Suprapubic skin (tissue), 4 donors: ENCODE measurements around the gene IBA57. TPM values are rescaled to one million over a fixed set of nuclear protein-coding genes. Genes with fewer than 3 reads are reported as not detected.

Experiments used
- DNase-seq, 2 donors: peaks; one replicate each; pipeline ENCODE4 v3.0.0-alpha.2; 2019; ENCODE audit warnings: low spot score in 2 of 2
- H3K27ac ChIP-seq: fragments of 200-600 bp; sonication (generic); one replicate; pipeline ENCODE4 v1.5.1; 2019
- H3K27me3 ChIP-seq: fragments of 200-600 bp; sonication (generic); one replicate; pipeline ENCODE4 v1.5.1; 2019
- H3K36me3 ChIP-seq: fragments of 200-600 bp; sonication (generic); one replicate; pipeline ENCODE4 v1.5.1; 2019
- H3K4me1 ChIP-seq: fragments of 200-600 bp; sonication (generic); one replicate; pipeline ENCODE4 v1.5.1; 2019
- H3K4me3 ChIP-seq: fragments of 200-600 bp; sonication (generic); one replicate; pipeline ENCODE4 v1.5.1; 2019; ENCODE audit warnings: mild to moderate bottlenecking
- H3K9me3 ChIP-seq: fragments of 200-600 bp; sonication (generic); one replicate; pipeline ENCODE4 v1.5.1; 2019
- EP300 ChIP-seq: sonication (generic); formaldehyde crosslinking; IDR thresholded peaks from one replicate; pipeline ENCODE4 v1.6.1; 2017; ENCODE audit warnings: antibody characterized with exemption
- POLR2A ChIP-seq, 2 donors: fragments of 450-650 bp; IDR thresholded peaks; one replicate each; pipeline ENCODE4 v1.6.1; 2017; ENCODE audit warnings: antibody characterized with exemption in 2 of 2, mild to moderate bottlenecking in 2 of 2, moderate library complexity in 2 of 2
- POLR2AphosphoS5 ChIP-seq, 3 donors: sonication (generic); formaldehyde crosslinking; IDR thresholded peaks; one replicate each; pipeline ENCODE4 v1.6.1; 2017; ENCODE audit warnings: antibody characterized with exemption in 3 of 3
- WGBS: methylation state at CpG from one replicate; pipeline ENCODE4 v1.1.5; 2018; 5-methylcytosine and 5-hydroxymethylcytosine counted together
- total RNA-seq, 4 donors: library from RNA; depleted of rRNA; stranded (reverse); fragments of >200 nt; gene quantifications; one replicate each; pipeline ENCODE4 v1.1.0, GENCODE V29; 2016
- TF ChIP-seq, protein P1 (sequence below), 2 donors: fragments of 200-600 bp in 1 of 2; fragments of 450-650 bp in 1 of 2; sonication (generic) in 1 of 2; IDR thresholded peaks; one replicate each; pipeline ENCODE4 v1.5.1; 2016 to 2019; ENCODE audit warnings: antibody characterized with exemption in 2 of 2, mild to moderate bottlenecking in 1 of 2, moderate library complexity in 1 of 2

IBA57 gene
- 10 to 100 TPM in 2 of 4 donors, 1 to 10 TPM in 2; 9.2 to 22.4 (median 12.4) TPM for total RNA-seq

DNA sequence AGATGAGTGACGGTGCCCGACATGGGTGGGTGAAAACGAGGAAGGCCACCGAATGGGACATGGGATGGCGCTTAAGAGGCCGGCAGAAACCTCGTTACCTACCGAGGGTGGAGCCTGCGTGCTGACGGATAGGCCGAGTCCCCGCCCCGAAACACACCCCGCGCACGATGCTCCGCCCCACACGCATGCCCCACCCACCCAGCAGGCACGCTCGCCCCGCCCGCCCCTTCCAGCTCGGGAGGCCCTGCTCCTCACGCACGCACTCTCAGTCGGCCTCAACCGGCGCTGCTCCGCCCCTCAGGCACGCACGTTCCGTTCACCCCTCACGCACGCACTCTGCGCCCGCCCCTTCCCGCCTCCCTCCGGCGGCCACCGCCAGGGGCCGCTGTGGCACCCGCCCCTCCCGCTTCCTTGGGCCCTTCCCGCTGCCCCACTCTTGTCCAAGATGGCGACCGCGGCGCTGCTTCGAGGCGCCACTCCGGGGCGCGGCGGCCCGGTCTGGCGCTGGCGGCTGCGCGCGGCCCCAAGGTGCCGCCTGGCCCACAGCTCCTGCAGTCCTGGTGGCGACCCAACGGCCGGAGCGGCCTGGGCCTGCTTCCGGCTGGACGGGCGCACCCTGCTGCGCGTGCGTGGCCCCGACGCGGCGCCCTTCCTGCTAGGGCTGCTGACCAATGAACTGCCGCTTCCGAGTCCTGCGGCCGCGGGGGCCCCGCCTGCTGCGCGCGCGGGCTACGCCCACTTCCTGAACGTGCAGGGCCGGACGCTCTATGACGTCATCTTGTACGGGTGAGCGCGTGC is at the start of gene IBA57:
IBA57 (plus strand) TSS at position 433 of the 798 bp plus-strand sequence; CDS start at position 446, 13 bp downstream.
- WGBS: under 1% methylated on average over 37 of the region's 93 CpGs
- peak within 1 kb of the TSS; percentile 100 for H3K27ac ChIP-seq
- peak; percentile 99 to 100 for DNase-seq
- peaks cover 57% of the 10 kb centered on the region for H3K4me1 ChIP-seq
- peak; percentile 87 to 91 for TF ChIP-seq POLR2A (IDR thresholded peaks at IDR 0.05)
- TF ChIP-seq EP300: peak; percentile 92
- TF ChIP-seq, protein P1, sequence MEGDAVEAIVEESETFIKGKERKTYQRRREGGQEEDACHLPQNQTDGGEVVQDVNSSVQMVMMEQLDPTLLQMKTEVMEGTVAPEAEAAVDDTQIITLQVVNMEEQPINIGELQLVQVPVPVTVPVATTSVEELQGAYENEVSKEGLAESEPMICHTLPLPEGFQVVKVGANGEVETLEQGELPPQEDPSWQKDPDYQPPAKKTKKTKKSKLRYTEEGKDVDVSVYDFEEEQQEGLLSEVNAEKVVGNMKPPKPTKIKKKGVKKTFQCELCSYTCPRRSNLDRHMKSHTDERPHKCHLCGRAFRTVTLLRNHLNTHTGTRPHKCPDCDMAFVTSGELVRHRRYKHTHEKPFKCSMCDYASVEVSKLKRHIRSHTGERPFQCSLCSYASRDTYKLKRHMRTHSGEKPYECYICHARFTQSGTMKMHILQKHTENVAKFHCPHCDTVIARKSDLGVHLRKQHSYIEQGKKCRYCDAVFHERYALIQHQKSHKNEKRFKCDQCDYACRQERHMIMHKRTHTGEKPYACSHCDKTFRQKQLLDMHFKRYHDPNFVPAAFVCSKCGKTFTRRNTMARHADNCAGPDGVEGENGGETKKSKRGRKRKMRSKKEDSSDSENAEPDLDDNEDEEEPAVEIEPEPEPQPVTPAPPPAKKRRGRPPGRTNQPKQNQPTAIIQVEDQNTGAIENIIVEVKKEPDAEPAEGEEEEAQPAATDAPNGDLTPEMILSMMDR (IDR thresholded peaks at IDR 0.05): peak; percentile 89 to 99
- TF ChIP-seq POLR2AphosphoS5 (IDR thresholded peaks at IDR 0.05): peak; percentile 7 to 78 (median 68)
- H3K36me3 ChIP-seq: no peaks in the 10 kb centered on the region
- no peaks in the 10 kb centered on the region for H3K9me3 ChIP-seq
- peak within 1 kb of the TSS; percentile 82 for H3K4me3 ChIP-seq
- no peaks in the 10 kb centered on the region for H3K27me3 ChIP-seq

DNA sequence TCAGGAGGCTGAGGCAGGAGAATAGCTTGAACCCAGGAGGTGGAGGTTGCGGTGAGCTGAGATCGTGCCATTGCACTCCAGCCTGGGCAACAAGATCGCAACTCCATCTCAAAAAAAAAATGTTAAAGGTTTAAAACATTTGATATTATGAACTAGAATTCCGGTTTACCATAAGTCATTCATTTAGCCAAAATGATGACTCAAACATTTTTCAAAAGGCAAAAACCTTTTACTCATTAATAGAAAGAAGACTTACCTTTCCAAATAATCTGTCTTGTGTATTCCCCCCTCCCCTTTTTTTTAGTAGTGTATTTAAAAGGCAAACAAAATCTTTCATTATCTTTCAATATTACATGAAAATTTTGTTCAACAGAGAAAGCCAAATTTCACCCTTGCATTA is 48.3 kb upstream of the IBA57 start:
- H3K27ac ChIP-seq: no peak overlapping the region
- H3K4me3 ChIP-seq: no peak overlapping the region
- H3K4me1 ChIP-seq: peaks cover 16% of the 10 kb centered on the region
- DNase-seq: no peak
- H3K27me3 ChIP-seq: no peaks in the 10 kb centered on the region
- 96% methylated on average over 4 of the region's 4 CpGs for WGBS
- TF ChIP-seq POLR2A (IDR thresholded peaks at IDR 0.05) (no peak), EP300 (no peak), POLR2AphosphoS5 (IDR thresholded peaks at IDR 0.05) (no peak)
- TF ChIP-seq, protein P1 (IDR thresholded peaks at IDR 0.05): no peak
- no peaks in the 10 kb centered on the region for H3K9me3 ChIP-seq
- H3K36me3 ChIP-seq: no peaks in the 10 kb centered on the region

DNA sequence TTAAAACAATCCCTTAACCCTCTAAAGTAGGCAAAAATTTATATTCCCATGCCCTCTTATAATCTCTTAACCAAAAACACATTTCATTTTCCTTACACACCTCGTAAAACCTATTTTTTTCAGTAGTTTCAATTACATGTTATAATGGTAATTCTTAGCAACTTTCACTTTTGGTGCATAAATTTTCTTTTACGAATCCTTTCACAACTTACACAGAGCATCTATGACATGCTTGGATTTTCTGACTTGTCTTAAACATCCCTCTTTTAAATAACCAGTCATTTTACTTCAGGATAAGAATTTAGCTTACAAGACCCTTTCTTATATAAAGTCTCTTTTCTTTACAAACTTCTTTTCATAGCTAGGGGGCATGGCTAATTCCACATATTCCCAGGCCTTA is 47.6 kb upstream of the IBA57 start:
- no peak for DNase-seq
- TF ChIP-seq, protein P1 (IDR thresholded peaks at IDR 0.05): no peak
- TF ChIP-seq POLR2AphosphoS5 (IDR thresholded peaks at IDR 0.05) (no peak), POLR2A (IDR thresholded peaks at IDR 0.05) (no peak), EP300 (no peak)
- Histone ChIP-seq H3K4me3 (no peak overlapping the region), H3K36me3 (no peaks in the 10 kb centered on the region), H3K4me1 (peaks cover 16% of the 10 kb centered on the region), H3K27ac (no peak overlapping the region), H3K9me3 (no peaks in the 10 kb centered on the region), H3K27me3 (no peaks in the 10 kb centered on the region)
- 83% methylated on average over 2 of the region's 2 CpGs for WGBS

DNA sequence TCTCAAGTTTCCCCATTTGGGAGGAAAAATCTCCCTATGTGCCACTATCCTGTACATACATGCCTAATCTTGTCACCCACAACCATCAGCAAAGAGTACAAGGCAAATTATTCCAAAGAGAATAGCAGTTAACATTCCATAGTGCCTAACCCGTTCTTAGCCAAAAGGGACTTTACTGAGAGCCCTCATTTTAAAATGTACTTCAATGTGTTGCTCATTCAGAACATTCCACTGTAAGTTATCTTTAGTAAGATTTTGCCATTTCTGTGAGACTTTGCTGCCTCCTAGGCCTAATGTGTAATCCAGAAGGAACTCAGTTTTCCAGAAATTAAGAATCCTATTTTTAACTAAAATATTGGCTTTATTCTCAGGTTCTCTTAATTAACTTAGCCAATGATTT is 45.3 kb upstream of the IBA57 start:
- Histone ChIP-seq H3K9me3 (no peaks in the 10 kb centered on the region), H3K4me3 (no peak overlapping the region), H3K4me1 (peaks cover 16% of the 10 kb centered on the region), H3K27ac (no peak overlapping the region), H3K36me3 (no peaks in the 10 kb centered on the region), H3K27me3 (no peaks in the 10 kb centered on the region)
- no peak for TF ChIP-seq POLR2AphosphoS5 (IDR thresholded peaks at IDR 0.05)
- TF ChIP-seq POLR2A (IDR thresholded peaks at IDR 0.05): no peak
- TF ChIP-seq EP300: no peak
- TF ChIP-seq, protein P1 (IDR thresholded peaks at IDR 0.05): no peak
- DNase-seq: no peak
- 40% methylated on average over 1 of the region's 1 CpG for WGBS

DNA sequence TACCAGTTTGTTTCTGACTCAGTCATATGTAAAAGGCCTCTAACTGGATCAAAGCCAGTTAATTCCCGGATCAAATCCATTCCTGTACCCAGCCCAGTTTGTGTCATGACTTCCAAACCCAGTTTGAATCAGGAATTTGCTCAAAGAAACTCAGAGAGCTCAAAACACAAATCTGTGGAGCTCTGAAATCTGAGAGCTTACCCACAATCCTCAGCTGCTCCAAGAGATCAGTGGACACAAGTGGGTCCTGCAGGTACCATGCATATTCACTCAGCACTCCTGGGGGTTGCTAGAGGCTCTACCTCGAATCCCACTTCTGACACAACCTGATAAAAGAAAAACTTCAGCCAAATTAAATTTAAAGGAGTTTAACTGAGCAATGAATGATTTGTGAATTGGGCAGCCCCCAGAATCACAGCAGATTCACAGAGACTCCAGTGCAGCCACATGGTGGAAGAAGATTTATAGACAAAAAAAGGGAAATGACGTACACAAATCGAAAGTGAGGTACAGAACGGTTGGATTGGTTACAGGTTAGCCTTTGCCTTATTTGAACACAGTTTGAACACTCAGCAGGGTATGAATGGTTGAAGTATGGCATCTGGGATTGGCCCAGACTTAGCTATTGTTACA is 44.6 kb upstream of the IBA57 start:
- WGBS: 47% methylated on average over 5 of the region's 5 CpGs
- H3K27ac ChIP-seq: no peak overlapping the region
- peaks cover 16% of the 10 kb centered on the region for H3K4me1 ChIP-seq
- peak in 1 of 2 donors; percentile 3 for DNase-seq
- H3K4me3 ChIP-seq: no peak overlapping the region
- no peaks in the 10 kb centered on the region for H3K9me3 ChIP-seq
- no peaks in the 10 kb centered on the region for H3K27me3 ChIP-seq
- no peaks in the 10 kb centered on the region for H3K36me3 ChIP-seq
- no peak for TF ChIP-seq POLR2A (IDR thresholded peaks at IDR 0.05)
- no peak for TF ChIP-seq POLR2AphosphoS5 (IDR thresholded peaks at IDR 0.05)
- TF ChIP-seq, protein P1 (IDR thresholded peaks at IDR 0.05): no peak
- TF ChIP-seq EP300: no peak
